HG03103 (cell line): ENCODE results near the gene BMP7.

Source experiments
- ATAC-seq: cut with Tn5 transposase; IDR thresholded peaks from one replicate; pipeline ENCODE4 v1.9.1; 2021; ENCODE audit warnings: low read depth; ENCODE audit not compliant: unreplicated experiment

BMP7 gene

DNA sequence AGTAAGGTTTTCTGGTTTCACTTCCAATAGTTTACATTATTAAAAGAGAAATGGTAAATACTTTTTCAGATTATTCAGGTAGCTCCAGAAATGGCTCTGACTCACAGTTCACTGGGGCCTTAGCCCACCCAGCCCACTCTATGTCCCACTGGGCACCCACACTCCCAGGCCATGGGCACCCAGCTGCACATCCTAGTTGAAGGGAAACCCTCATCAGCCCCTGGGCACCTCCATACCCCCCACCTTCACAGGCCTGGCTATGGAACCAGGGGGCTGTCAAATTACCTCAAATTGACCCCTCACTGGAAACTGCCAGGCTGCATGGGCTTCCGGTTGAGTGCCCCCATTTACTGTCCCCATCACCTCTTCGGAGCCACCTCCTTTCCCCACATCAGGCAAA lies 51.5 kb downstream of the BMP7 start:
- no peak for ATAC-seq

DNA sequence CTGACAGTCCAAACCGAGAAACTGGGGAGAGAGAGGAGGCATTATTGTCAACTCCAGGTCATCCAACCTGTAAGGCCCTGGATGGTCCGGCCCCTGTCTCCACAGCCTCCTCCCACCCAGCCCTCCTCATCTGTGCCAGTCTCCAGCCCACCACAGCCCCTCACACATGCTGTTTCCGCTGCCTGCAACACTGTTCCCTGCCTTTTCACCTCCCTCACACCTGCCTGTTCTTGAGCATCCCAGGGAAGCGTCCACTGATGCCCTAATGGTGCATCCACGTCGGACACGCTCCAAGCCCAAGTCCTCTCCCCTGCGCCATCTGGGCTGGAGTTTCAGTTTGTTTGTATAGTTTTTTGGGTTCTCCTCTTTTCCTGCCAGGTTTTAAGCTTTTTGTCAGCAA lies 52.0 kb downstream of the BMP7 start:
- ATAC-seq: no peak

DNA sequence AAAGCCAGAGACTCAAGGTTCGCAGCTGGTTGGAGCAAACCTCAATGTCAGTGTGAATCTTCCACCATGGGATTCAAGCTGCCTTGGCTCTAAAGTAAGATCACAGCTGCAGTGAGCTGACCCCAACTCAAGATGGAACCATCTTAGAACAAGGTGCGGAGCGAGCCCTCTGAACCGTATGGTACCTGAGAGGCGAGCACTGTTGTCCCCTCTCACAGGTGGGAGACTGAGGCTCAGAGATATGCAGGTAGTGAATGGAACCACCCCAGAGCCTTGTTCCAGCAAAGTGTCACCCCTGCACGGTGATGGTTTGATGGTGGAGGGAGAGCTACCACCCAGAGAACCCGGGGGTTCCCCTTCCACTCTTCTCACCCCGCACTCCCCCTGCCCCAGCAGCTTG lies 52.5 kb downstream of the BMP7 start:
- no peak for ATAC-seq

DNA sequence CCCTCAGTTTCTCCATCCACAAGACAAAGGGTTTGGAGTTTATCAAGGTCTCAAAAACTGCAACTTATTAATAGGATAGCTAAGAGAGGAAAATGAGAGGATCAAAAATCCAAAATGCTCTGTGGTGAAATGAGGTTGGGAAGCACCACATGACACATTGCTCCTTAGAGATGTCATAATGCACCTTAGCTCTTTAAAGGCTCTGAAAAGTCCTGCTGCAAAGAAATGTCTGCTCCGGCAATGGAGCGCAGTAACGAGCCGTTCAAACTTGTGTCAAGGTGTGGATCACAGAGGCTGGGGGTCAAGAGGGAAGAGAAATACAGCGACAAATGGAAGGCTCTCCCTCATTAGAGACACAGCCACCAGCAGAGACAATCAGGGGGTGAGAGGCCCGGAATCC lies 53.1 kb downstream of the BMP7 start:
- no peak for ATAC-seq

DNA sequence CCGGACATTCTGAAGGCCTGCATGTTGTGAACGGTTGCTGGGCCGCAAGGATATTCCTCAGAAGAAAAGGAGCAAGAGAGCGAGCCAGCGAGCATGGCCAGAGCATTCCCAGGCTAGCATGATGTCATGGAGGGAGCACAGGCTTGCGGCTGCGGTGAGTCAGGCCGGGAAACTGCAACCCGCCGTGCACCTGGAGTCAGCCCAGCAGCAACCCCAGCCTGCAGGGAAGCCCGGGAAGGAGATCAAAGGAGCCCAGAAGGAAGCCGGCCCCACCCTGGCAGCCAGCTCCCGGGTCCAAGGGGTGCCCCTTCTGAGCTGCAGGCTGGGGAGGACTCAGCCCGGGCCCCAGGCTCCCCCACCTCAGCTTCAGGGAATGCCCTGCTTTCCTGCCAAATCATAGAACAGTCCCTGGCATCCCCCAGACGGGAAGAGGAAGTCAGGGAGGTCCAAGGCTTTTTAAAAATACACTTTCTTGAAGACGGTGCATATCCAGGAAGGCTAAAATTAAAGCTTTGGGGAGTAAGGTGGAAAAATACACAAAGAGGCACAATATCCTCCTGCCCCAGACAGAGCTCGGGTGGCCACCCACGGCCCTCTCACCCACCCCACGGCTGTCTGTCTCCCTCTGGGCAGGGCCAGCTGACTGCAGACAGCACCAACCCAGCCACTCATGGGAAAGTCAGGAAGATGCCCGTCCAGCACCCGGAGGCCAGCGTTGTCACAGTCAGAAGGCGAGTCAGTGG lies 53.7 kb downstream of the BMP7 start:
- ATAC-seq: no peak

DNA sequence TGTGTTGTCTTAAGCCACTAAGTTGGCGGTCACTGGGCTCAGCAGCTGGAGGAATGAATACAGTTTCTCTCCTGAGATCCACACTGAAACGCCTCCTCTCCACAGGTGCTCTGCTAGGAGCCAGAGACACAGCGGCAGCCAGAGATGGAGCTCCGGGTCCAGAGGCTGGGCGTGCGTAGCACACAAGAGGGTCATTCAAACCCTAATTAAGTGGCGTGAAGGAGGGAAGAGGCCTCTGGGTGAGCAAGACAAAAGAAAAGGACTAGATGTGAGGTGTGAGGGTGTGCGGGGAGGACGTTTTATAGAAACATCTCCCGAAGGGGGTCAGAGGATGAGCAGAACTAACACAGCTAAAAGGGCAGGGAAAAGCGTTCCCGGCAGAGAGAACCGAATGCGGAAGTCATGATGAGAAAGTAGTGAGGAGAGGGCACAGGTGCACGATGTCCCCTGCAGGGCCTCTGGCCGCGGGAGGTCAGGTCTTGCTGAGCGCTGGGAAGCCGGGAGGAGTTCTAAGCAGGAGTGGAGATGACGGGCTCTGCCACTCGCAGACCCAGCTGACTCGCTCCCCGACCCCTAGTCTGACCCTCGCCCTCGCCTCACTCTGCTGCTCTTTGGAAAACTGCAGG lies 54.4 kb downstream of the BMP7 start:
- no peak for ATAC-seq

DNA sequence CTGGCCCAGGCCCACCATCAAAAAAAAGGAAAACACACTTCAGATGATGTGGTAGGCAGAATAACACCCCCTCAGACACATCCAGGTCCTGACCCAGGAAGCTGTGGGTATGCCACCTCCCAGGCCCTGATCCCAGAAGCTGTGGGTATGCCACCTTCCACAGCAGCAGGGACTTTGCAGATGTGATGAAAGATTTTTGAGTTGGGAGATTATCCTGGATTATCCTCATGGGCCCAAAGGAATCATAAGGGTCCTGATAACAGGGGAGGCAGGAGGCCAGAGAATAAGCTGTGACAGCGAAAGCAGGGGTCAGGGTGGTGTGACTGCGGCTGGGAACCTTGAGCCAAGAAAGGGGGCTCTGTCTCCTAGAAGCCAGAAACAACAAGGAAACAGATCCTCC lies 55.0 kb downstream of the BMP7 start:
- ATAC-seq: no peak

DNA sequence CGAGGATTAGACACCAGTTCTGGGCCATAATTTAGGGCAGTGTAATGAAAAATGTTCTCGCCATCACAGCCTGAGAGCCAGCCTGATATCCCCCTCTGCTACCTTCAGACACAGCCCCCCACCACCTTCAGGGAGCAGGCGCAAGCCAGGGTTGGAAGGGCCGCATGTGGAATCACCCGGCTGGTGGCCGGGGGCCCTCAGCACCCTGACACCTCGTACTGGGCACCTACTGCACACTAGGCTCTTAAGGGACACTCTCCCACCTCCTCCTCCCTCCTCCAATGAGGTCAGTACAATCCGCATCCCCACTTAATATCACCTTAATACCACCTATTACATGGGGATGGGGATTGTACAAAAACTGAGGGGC lies 55.5 kb downstream of the BMP7 start:
- ATAC-seq: no peak

DNA sequence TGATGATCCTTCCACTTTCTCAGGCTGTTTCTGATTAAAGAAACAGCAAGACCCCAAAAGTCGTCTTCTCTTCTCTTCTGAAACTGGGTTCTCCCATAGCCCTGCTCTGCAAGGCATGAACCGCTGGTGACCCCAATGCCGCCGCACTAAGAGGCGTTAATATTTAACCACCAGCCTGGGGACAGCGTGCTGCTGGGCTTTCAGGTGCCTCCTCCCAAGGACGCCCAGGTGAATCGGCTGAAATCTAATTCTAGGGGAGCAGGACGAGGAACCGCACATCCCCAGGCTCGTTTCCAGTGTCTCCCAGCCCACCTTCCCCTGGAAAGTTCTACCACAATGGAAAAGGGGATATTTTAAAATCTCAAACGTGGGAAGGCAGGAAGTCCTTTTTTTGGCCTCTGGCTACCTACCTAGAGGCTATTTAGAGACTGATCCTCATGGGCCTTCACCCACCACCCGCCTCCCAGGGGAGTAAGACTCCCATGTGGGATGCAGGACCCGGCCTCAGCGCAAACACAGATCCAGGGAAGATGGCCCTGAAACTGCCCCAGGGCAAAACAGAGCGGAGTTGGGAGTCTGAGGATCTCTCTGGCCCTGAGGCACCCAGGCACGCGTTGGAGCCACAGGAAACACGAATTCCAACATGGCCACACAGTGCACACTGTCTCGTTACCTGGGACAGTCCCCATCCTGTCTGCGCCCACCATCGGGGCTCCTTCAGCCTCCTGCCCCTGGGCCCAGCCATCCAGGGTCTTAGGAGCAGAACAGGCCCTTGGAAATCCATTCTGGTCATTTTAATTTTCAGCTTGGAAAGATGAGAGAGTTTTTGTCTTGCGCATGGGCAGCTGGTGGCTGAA lies 56.2 kb downstream of the BMP7 start:
- no peak for ATAC-seq

DNA sequence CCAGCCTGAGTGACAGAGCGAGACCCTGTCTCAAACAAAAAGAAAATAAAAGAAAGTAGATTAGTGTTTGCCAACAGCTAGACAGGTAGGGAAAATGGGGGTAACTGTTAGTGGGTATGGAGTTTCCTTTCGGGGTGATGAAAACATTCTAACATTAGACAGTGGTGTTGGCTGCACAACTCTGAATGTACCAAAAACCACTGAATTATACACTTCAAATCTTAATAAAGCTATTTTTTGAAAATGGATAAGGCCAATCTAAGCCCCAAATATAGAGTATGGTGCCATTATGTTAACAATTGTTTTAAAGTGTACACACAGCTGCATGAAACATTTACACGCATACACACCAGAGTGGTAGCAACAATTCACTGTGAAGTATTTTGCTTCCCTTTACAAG lies 57.0 kb downstream of the BMP7 start:
- no peak for ATAC-seq

DNA sequence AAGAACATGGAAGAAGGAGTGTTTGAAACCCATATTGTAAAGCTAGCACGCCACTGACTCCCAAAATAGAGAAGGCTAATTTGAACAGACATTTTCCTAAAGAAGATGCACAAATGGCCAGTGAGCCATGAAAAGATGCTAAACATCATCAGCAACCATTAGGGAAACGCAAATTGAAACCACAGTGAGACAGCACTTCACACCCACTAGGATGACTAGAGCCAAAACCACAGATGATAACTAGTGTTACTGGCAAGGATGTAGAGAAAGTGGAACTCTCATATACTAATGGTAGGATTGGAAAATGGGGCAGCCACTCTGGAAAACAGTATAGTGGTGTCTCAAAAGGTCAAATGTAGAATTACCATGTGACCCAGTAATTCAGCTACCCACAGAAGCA lies 58.2 kb downstream of the BMP7 start:
- no peak for ATAC-seq

DNA sequence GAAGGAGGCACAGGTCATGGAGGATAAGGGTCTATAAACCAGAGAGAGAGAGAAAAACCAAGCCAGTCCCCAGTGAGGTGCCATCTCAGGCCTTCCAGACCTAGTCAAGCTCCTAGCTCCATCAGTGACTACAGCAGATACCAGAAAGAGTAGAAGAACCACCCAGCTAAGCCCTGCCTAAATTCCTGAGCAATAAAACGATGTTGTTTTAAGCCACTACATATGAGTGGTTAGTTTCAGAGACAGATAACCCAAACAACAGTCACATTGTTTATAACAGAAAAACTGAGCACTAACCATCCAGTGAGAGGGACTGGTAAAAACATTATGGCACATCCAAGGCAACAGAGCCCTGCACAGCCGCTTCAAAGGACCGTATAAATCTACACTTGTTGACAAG lies 59.2 kb downstream of the BMP7 start:
- no peak for ATAC-seq

DNA sequence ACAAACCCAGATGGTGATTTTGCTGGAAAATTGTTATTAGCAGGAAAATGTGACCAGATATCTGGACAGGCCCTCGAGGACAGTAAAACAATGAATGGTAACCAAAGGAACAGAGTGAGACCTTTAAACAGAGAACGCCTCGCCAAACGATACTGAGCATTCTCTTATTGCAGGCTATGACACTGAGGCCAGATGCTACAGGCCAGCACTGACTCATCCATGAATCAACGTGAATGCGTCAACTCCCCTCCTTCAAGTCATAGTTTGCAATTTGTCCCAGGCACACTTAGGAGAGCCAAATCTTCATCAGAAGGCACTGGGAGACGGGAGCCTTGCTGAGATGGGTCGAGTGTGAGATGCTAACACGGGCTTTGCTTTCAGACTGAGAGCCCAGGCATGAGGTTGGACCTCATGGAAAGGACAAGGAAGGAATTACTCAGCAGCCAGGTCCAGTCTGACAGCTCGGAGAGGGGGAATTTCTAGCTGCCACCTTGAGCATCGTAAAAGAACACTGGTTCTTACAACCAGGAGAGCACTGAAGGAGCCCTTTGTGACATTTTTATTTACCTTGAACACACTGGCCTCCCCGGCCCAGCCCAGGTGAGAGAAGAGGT lies 60.7 kb downstream of the BMP7 start:
- no peak for ATAC-seq

DNA sequence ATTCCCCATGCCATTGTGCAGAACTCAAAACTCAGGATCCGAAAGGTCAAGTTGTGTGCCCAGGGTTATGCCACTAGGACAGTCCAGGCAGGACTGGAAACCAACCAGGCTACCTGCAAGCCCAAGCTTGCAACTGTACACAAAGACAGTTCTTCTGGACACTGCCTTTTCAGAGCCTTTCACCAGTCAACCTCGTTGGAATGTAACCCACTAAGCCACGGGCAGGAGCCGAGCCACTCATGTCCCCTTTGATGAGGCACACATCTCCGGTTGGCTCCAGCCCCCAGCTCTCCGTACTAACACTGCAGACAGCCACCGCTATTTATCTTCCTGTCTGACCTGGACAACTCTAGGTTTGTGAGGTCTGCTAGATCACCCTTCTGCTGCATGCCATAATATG lies 62.5 kb downstream of the BMP7 start:
- no peak for ATAC-seq

DNA sequence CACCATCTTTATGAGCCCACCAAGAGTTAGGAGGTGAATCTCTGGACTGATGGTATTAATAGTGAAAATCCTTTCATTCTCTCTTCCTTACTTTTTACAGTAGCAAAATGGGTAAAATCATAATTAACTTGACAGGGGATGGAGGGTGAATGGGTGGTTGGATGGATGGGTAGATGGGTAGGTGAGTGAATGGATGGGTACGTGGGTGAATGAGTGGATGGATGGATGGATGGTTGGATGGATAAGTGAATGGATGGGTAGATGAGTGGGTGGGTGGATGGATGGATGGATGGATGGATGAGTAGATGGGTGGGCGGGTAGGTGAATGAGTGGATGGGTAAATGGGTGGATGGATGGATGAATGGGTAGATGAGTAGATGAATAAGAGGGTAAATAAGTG lies 63.2 kb downstream of the BMP7 start:
- no peak for ATAC-seq

DNA sequence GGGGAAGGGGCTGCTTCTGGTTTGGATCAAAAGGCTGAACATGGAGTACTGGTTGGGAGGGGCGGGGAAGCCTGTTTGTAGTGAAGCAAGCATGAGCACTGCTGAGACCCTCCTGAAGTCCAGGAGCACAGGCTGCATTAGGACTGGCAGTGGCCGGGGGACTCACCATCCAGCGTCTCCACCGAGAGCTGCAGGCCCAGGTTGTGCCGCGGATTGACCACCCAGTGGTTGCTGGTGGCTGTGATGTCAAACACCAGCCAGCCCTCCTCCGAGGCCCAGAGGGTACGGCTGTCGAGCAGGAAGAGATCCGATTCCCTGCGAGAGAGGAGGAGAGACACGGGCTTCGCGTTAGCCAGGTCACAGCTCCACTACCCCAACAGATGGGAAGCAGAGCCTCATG lies 64.1 kb downstream of the BMP7 start:
- no peak for ATAC-seq

DNA sequence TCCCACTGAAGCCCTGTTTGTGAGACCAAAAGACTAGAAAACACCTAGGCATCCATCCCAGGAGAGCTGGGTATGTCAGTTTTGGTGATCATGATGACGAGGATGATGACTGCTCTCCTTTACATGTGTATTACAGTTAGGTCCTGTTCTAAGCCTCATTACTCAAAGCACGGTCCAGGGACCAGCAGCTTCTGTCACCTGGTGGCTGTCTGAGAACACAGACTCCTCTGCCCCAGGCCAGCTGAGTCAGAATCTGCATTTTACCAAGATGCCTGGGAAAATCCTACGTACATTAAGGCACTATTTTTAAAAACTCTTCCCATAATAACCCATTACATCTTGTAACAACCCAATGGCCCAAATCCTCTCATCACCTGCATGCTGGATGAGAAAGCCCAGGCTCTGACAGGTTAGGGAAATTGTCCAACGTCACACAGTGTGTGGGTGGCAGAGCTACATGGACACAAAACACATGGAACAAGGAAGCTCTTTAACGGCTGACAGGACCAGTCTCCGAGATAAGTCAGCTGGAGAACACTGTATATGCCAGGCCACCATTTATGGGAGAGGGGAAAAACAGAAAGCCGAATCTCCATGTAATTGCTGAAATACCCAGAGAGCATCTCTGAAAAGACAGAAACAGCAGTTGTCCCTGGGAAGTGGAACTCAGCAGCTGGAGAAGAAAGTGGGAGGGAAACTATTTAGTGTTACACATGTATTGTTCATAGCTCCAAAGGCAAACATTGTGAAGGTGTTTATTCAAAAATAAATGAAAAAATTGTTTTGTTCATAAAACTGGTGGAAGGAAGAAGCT lies 65.4 kb downstream of the BMP7 start:
- no peak for ATAC-seq

DNA sequence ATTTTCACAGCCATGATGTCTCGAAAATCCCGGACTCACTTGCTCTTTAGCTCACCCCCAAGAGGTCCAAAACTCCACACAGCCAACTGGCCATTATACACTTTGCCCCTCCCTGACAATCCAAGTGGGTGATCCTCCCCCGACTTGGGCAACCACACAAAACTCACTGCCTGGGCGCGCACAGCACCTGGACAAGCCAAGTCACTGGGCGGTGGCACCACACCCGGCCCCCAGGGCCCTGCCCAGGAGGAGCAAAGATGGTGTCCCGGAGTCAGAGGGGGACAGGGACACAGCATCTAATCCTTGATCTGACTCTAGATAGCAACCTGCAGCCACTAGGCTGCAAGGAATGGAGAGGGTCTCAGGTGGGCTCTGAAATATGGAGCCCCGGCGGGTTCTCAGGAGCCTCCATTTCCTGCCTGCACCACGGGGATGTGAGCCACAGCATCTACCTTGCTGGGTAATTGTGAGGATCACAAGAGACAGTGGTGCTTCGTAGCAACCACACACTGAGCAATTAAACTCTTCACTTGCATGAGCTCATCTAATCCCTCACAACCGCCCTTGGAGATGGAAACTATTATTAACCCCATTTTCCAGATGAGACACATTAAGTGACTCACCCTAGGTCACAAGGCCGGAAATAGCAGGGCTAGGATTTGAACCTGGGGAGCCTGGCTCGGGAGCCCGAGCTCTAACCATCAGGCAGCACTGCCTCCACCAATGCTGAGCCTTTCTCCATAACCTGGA lies 66.6 kb downstream of the BMP7 start:
- ATAC-seq: no peak

DNA sequence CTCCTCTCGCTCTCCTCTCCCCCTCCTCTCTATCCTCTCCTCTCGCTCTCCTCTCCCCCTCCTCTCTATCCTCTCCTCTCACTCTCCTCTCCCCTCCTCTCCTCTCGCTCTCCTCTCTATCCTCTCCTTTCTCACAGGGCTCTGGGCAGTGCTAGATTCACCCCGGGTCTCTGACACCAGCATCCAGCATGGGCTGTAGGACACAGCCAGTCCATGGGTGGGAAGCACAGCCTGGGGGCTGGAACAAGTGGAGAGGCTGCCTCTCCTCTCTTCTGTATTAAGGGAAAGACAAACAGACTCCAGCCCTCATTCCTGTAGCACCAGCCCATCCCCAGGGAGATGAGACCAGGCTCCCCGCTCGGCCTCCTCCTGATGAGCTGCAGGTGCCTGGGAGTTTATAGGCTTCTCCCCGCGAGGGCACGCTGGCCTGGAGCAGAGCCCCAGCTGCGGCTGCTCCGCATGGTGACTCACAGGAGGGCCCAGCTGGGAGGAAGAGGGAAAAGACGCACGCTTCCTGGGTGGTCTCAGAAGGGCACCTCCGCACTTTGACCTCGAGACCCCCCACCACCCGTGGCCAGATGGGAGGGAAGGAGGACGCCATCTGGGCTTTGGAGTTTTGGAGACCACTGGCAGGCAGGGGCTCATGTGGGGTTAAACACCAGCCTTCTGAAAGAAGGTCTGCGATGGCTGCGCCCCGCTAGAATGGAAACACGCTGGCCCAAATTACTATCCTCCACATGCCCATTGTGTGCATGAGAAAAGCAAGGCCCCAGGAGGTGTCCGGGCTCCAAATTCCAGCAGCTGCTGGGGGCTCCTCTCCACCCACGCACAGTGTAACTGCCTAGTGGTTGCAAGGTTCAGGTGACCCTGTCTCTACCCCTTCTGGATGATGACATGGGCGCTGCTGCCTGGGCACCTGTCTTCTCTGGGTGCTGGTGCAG lies 68.0 kb downstream of the BMP7 start:
- ATAC-seq: no peak
